GM18511 (cell line): ENCODE data around the gene MTHFD2.
"Not testable (repeated sequence)": the region's sequence is repeated elsewhere in the genome, so short reads cannot be mapped to it uniquely, and the experiment has no call there.

Experiments
- ATAC-seq: cut with Tn5 transposase; IDR thresholded peaks from one replicate; pipeline ENCODE4 v1.9.1; 2021; ENCODE audit warnings: mild to moderate bottlenecking, moderate library complexity; ENCODE audit not compliant: unreplicated experiment

Gene MTHFD2

GRCh38 chr2:74198461-74199274 is at the start of gene MTHFD2:
TSS of gene MTHFD2 (plus strand) at chr2:74198615. CDS start at chr2:74198642, 27 bp downstream.
- peak; percentile 92 for ATAC-seq

GRCh38 chr2:74149247-74149525 is 49.2 kb upstream of the MTHFD2 start:
- ATAC-seq = no peak

- ATAC-seq = no peak
These were observed 48.7 kb upstream of the MTHFD2 start for GRCh38 chr2:74149570-74150319.

- ATAC-seq = no peak
These were observed 45.5 kb upstream of the MTHFD2 start for GRCh38 chr2:74152954-74153353.

GRCh38 chr2:74155830-74156229 is 42.6 kb upstream of the MTHFD2 start:
- no peak for ATAC-seq

- ATAC-seq = no peak
These were observed 35.5 kb upstream of the MTHFD2 start for GRCh38 chr2:74162951-74163350.

- no peak for ATAC-seq
These were observed 33.7 kb upstream of the MTHFD2 start for GRCh38 chr2:74164761-74165160.

- no peak for ATAC-seq
These were observed 29.7 kb upstream of the MTHFD2 start for GRCh38 chr2:74168739-74169138.

GRCh38 chr2:74174909-74175308 is 23.5 kb upstream of the MTHFD2 start:
- no peak for ATAC-seq

GRCh38 chr2:74177696-74178095 is 20.7 kb upstream of the MTHFD2 start:
- ATAC-seq = no peak

GRCh38 chr2:74178211-74179062 is 20.0 kb upstream of the MTHFD2 start, which contains the start of gene MOB1A:
TSS of gene MOB1A (minus strand) at chr2:74178879. CDS start at chr2:74178674, 205 bp downstream.
- peak; percentile 84 for ATAC-seq

GRCh38 chr2:74179063-74179865 is 19.2 kb upstream of the MTHFD2 start:
- ATAC-seq = peak; percentile 18

- peak; percentile 38 for ATAC-seq
These were observed 16.7 kb upstream of the MTHFD2 start for GRCh38 chr2:74181739-74182138.

- ATAC-seq = no peak
These were observed 14.5 kb upstream of the MTHFD2 start for GRCh38 chr2:74183878-74184277.

GRCh38 chr2:74186038-74186437 is 12.4 kb upstream of the MTHFD2 start:
- ATAC-seq = peak; percentile 63

- ATAC-seq = not testable (repeated sequence)
These were observed 11.7 kb upstream of the MTHFD2 start for GRCh38 chr2:74186706-74187105.

GRCh38 chr2:74188018-74188601 is 10.3 kb upstream of the MTHFD2 start:
- no peak for ATAC-seq

GRCh38 chr2:74188696-74189095 is 9.7 kb upstream of the MTHFD2 start:
- ATAC-seq = no peak

- ATAC-seq = no peak
These were observed 6.6 kb upstream of the MTHFD2 start for GRCh38 chr2:74191596-74192380.
